Neuronal stem cell (in vitro differentiated cells): Measurements from ENCODE around the gene PDIA5.

Experiments
- DNase-seq: peaks from one replicate; pipeline ENCODE4 v3.0.0-alpha.2; 2013; ENCODE audit warnings: low spot score
- H2AFZ ChIP-seq: one replicate; pipeline ENCODE4 v1.6.1; 2013; ENCODE audit warnings: mild to moderate bottlenecking, low read length, inconsistent platforms
- H2AK5ac ChIP-seq: 2 replicates; pipeline ENCODE4 v1.6.1; 2013; ENCODE audit warnings: low read depth, mild to moderate bottlenecking, inconsistent platforms, low read length, moderate library complexity, mixed read lengths
- H2BK120ac ChIP-seq: 2 replicates; pipeline ENCODE4 v1.6.1; 2013; ENCODE audit warnings: low read depth, mild to moderate bottlenecking, inconsistent platforms, low read length, moderate library complexity, mixed read lengths
- H2BK12ac ChIP-seq: one replicate; pipeline ENCODE4 v1.6.1; 2013; ENCODE audit warnings: low read length, inconsistent platforms
- H2BK15ac ChIP-seq: 2 replicates; pipeline ENCODE4 v1.6.1; 2013; ENCODE audit warnings: mild to moderate bottlenecking, low read length, inconsistent platforms, mixed read lengths
- H2BK5ac ChIP-seq: one replicate; pipeline ENCODE4 v1.6.1; 2013; ENCODE audit warnings: inconsistent platforms, mild to moderate bottlenecking, low read length, moderate library complexity
- H3K14ac ChIP-seq: one replicate; pipeline ENCODE4 v1.6.1; 2013; ENCODE audit warnings: low read length, inconsistent platforms
- H3K18ac ChIP-seq: 2 replicates; pipeline ENCODE4 v1.6.1; 2013; ENCODE audit warnings: low read length, inconsistent platforms
- H3K23ac ChIP-seq: 2 replicates; pipeline ENCODE4 v1.6.1; 2013; ENCODE audit warnings: low read depth, mild to moderate bottlenecking, mixed read lengths, low read length, inconsistent platforms; ENCODE audit not compliant: poor library complexity
- H3K27ac ChIP-seq: replicated peaks from 3 replicates; pipeline ENCODE4 v1.5.1; 2013; ENCODE audit warnings: low read length, inconsistent platforms
- H3K27me3 ChIP-seq, 3 experiments: 2 replicates each; pipeline ENCODE4 v1.6.1; 2013; ENCODE audit warnings: low read length in 3 of 3, mild to moderate bottlenecking in 2 of 3, inconsistent platforms in 1 of 3, low read depth in 1 of 3, mixed read lengths in 1 of 3, moderate library complexity in 1 of 3; ENCODE audit not compliant: control insufficient read depth in 3 of 3, insufficient read depth in 3 of 3
- H3K36me3 ChIP-seq, 2 donors: replicated peaks in 1 of 2; 2 replicates each; pipeline ENCODE4 v1.6.1; 2013; ENCODE audit warnings: low read length in 2 of 2; ENCODE audit not compliant: control insufficient read depth in 2 of 2, insufficient read depth in 2 of 2
- H3K4ac ChIP-seq: 2 replicates; pipeline ENCODE4 v1.6.1; 2013; ENCODE audit warnings: inconsistent platforms, mild to moderate bottlenecking, low read length, moderate library complexity
- H3K4me1 ChIP-seq, 2 donors: 1 replicate in 1 of 2; 2 replicates in 1 of 2; pipeline ENCODE4 v1.6.1; 2013; ENCODE audit warnings: low read length in 2 of 2, low read depth in 1 of 2; ENCODE audit not compliant: control insufficient read depth in 2 of 2, insufficient read depth in 1 of 2
- H3K4me2 ChIP-seq: one replicate; pipeline ENCODE4 v1.6.1; 2013; ENCODE audit warnings: mild to moderate bottlenecking, low read length, inconsistent platforms; ENCODE audit not compliant: insufficient read depth, poor library complexity, severe bottlenecking
- H3K4me3 ChIP-seq, 2 donors: 2 replicates each; pipeline ENCODE4 v1.5.1; 2013; ENCODE audit warnings: low read length in 2 of 2, mild to moderate bottlenecking in 2 of 2, inconsistent platforms in 1 of 2, moderate library complexity in 1 of 2
- H3K79me1 ChIP-seq: one replicate; pipeline ENCODE4 v1.6.1; 2013; ENCODE audit warnings: low read depth, mild to moderate bottlenecking, inconsistent platforms, low read length, moderate library complexity
- H3K9ac ChIP-seq: one replicate; pipeline ENCODE4 v1.6.1; 2013; ENCODE audit warnings: mild to moderate bottlenecking, low read depth, low read length, inconsistent platforms; ENCODE audit not compliant: poor library complexity
- H3K9me3 ChIP-seq, 2 donors: replicated peaks in 1 of 2; 2 replicates each; pipeline versions ENCODE3 to v1.6.1; 2013; ENCODE audit warnings: low read length in 2 of 2, mild to moderate bottlenecking in 2 of 2, inconsistent platforms in 1 of 2, low read depth in 1 of 2, mixed read lengths in 1 of 2, moderate library complexity in 1 of 2; ENCODE audit not compliant: control insufficient read depth in 2 of 2, insufficient read depth in 1 of 2
- H4K8ac ChIP-seq: one replicate; pipeline ENCODE4 v1.6.1; 2013; ENCODE audit warnings: low read depth, mild to moderate bottlenecking, inconsistent platforms, low read length, moderate library complexity
- H4K91ac ChIP-seq: one replicate; pipeline ENCODE4 v1.6.1; 2013; ENCODE audit warnings: low read length, low read depth, mild to moderate bottlenecking, inconsistent platforms; ENCODE audit not compliant: poor library complexity
- WGBS, 2 donors: extraction: QIAGEN DNeasy Blood & Tissue Kit; methylation state at CpG; one replicate each; pipeline ENCODE4 v1.1.7; 2013; ENCODE audit warnings: missing lambda C conversion rate in 2 of 2, mixed read lengths in 1 of 2; ENCODE audit not compliant: insufficient read length in 2 of 2, insufficient replicate concordance in 1 of 2; ENCODE audit errors: extremely low coverage in 2 of 2; 5-methylcytosine and 5-hydroxymethylcytosine counted together

The PDIA5 gene

GRCh38 chr3:123034996-123035395, 31.8 kb upstream of the PDIA5 start:
- no peak overlapping the region for H3K14ac ChIP-seq
- no peaks in the 10 kb centered on the region for H3K36me3 ChIP-seq
- no peak overlapping the region for H3K23ac ChIP-seq
- no peak for DNase-seq
- H3K9ac ChIP-seq: no peak overlapping the region
- H3K27me3 ChIP-seq: no peaks in the 10 kb centered on the region
- no peak overlapping the region for H2BK12ac ChIP-seq
- no peak overlapping the region for H3K4me3 ChIP-seq
- H3K9me3 ChIP-seq: no peaks in the 10 kb centered on the region
- H3K79me1 ChIP-seq: no peaks in the 10 kb centered on the region
- H2BK120ac ChIP-seq: no peak overlapping the region
- H4K91ac ChIP-seq: no peak overlapping the region
- H4K8ac ChIP-seq: no peak overlapping the region
- H3K4ac ChIP-seq: no peak overlapping the region
- WGBS, 2 donors: no CpG with 5 or more reads among the region's 3 CpGs
- no peak overlapping the region for H3K27ac ChIP-seq
- H2AFZ ChIP-seq: no peak overlapping the region
- H2BK5ac ChIP-seq: no peak overlapping the region
- H3K4me2 ChIP-seq: no peak overlapping the region
- no peak overlapping the region for H2AK5ac ChIP-seq
- H3K4me1 ChIP-seq: peaks cover 6 to 16% of the 10 kb centered on the region in 2 donors
- no peak overlapping the region for H2BK15ac ChIP-seq
- H3K18ac ChIP-seq: no peak overlapping the region

GRCh38 chr3:123036352-123037014, 30.3 kb upstream of the PDIA5 start:
- Histone ChIP-seq H3K9me3 (no peaks in the 10 kb centered on the region), H3K4me3 (no peak overlapping the region), H2BK5ac (no peak overlapping the region), H3K23ac (no peak overlapping the region), H3K4ac (no peak overlapping the region), H3K9ac (no peak overlapping the region), H2AFZ (no peak overlapping the region), H2AK5ac (no peak overlapping the region), H2BK12ac (no peak overlapping the region), H3K14ac (no peak overlapping the region), H4K8ac (no peak overlapping the region), H3K18ac (no peak overlapping the region), H3K27ac (no peak overlapping the region), H4K91ac (no peak overlapping the region), H3K36me3 (no peaks in the 10 kb centered on the region), H3K27me3 (no peaks in the 10 kb centered on the region), H2BK15ac (no peak overlapping the region), H3K4me1 (peaks cover 0 to 5% of the 10 kb centered on the region in 2 donors), H3K4me2 (no peak overlapping the region), H3K79me1 (no peaks in the 10 kb centered on the region), H2BK120ac (no peak overlapping the region)
- no CpG with 5 or more reads among the region's 8 CpGs for WGBS, 2 donors
- no peak for DNase-seq

- Histone ChIP-seq H3K9me3 (no peaks in the 10 kb centered on the region), H3K18ac (no peak overlapping the region), H3K27me3 (no peaks in the 10 kb centered on the region), H2BK15ac (no peak overlapping the region), H2BK120ac (no peak overlapping the region), H3K9ac (no peak overlapping the region), H3K4me1 (peaks cover 0 to 3% of the 10 kb centered on the region in 2 donors), H3K14ac (no peak overlapping the region), H3K4me2 (no peak overlapping the region), H3K4me3 (no peak overlapping the region), H2BK5ac (no peak overlapping the region), H4K8ac (no peak overlapping the region), H2BK12ac (no peak overlapping the region), H3K4ac (no peak overlapping the region), H4K91ac (no peak overlapping the region), H2AK5ac (no peak overlapping the region), H3K36me3 (no peaks in the 10 kb centered on the region), H2AFZ (no peak overlapping the region), H3K79me1 (no peaks in the 10 kb centered on the region), H3K27ac (no peak overlapping the region), H3K23ac (no peak overlapping the region)
- WGBS, 2 donors: no CpG with 5 or more reads among the region's 5 CpGs
- DNase-seq: no peak
These were observed 29.8 kb upstream of the PDIA5 start for GRCh38 chr3:123037015-123037375.

- Histone ChIP-seq H3K4me3 (no peak overlapping the region), H3K9me3 (no peaks in the 10 kb centered on the region), H3K79me1 (no peaks in the 10 kb centered on the region), H2BK12ac (no peak overlapping the region), H2AK5ac (no peak overlapping the region), H3K4me1 (peaks cover 0 to 3% of the 10 kb centered on the region in 2 donors), H3K4ac (no peak overlapping the region), H2BK15ac (no peak overlapping the region), H4K91ac (no peak overlapping the region), H4K8ac (no peak overlapping the region), H2BK5ac (no peak overlapping the region), H3K23ac (no peak overlapping the region), H2AFZ (no peak overlapping the region), H2BK120ac (no peak overlapping the region), H3K9ac (no peak overlapping the region), H3K27me3 (no peaks in the 10 kb centered on the region), H3K4me2 (no peak overlapping the region), H3K36me3 (no peaks in the 10 kb centered on the region), H3K27ac (no peak overlapping the region), H3K14ac (no peak overlapping the region), H3K18ac (no peak overlapping the region)
- DNase-seq: no peak
These were observed 28.1 kb upstream of the PDIA5 start for GRCh38 chr3:123038751-123039150.
